K562 (cell line): ENCODE results near the gene SLC20A1. TPM values are rescaled to one million over a fixed set of nuclear protein-coding genes. Genes with fewer than 3 reads are reported as not detected.

Experiments used
- ATF2 ChIP-seq: sonication (generic); formaldehyde crosslinking; IDR thresholded peaks from 2 replicates; pipeline ENCODE4 v1.8.1; 2022; ENCODE audit warnings: missing genetic modification reagents
- DNMT1 ChIP-seq: fragments of 450-650 bp; IDR thresholded peaks from 2 replicates; pipeline ENCODE4 v1.6.1; 2016; ENCODE audit warnings: antibody characterized with exemption, mild to moderate bottlenecking
- FOXO4 ChIP-seq: fragments of 450-650 bp; formaldehyde crosslinking; IDR thresholded peaks from 2 replicates; pipeline ENCODE4 v1.4.0; 2020; ENCODE audit warnings: mild to moderate bottlenecking, moderate library complexity
- GABPA ChIP-seq: fragments of 200-800 bp; sonication (Bioruptor generic); conservative IDR thresholded peaks from 2 replicates; pipeline ENCODE4 v1.6.1; 2016; ENCODE audit warnings: low read depth, missing genetic modification characterization, missing compliant biosample characterization
- HOMEZ ChIP-seq: fragments of 250-450 bp; sonication (Bioruptor Pico); IDR thresholded peaks from 2 replicates; pipeline ENCODE4 v1.4.0; 2020; ENCODE audit warnings: mild to moderate bottlenecking, moderate library complexity
- KDM4B ChIP-seq, 2 experiments: fragments of 450-650 bp in 1 of 2; sonication (generic) in 1 of 2; IDR thresholded peaks; 2 replicates each; pipeline ENCODE4 v1.6.1; 2016 to 2017; ENCODE audit warnings: borderline replicate concordance in 2 of 2, antibody characterized with exemption in 1 of 2, low read depth in 1 of 2, mild to moderate bottlenecking in 1 of 2
- KLF6 ChIP-seq: fragments of 250-450 bp; sonication (Bioruptor Pico); IDR thresholded peaks from 2 replicates; pipeline ENCODE4 v1.4.0; 2020; ENCODE audit warnings: mild to moderate bottlenecking, moderate library complexity, borderline replicate concordance
- MTA3 ChIP-seq: fragments of 450-650 bp; formaldehyde crosslinking; IDR thresholded peaks from 2 replicates; pipeline ENCODE4 v1.6.1; 2017; ENCODE audit warnings: mild to moderate bottlenecking, borderline replicate concordance
- NCOA6 ChIP-seq: fragments of 450-650 bp; IDR thresholded peaks from 2 replicates; pipeline ENCODE4 v1.6.1; 2017; ENCODE audit warnings: mild to moderate bottlenecking
- NEUROD1 ChIP-seq: fragments of 150-350 bp; IDR thresholded peaks from 2 replicates; pipeline ENCODE4 v1.6.1; 2014; ENCODE audit warnings: borderline replicate concordance, low read length, low read depth; ENCODE audit not compliant: partially characterized antibody
- PYGO2 ChIP-seq: fragments of 450-650 bp; IDR thresholded peaks from 2 replicates; pipeline ENCODE4 v1.6.1; 2016; ENCODE audit warnings: mild to moderate bottlenecking, missing genetic modification characterization, moderate library complexity, missing compliant biosample characterization
- SMAD1 ChIP-seq: fragments of 150-350 bp; IDR thresholded peaks from 2 replicates; pipeline ENCODE4 v1.6.1; 2014; ENCODE audit warnings: low read length, low read depth; ENCODE audit not compliant: partially characterized antibody
- SNIP1 ChIP-seq: fragments of 450-650 bp; IDR thresholded peaks from 2 replicates; pipeline ENCODE4 v1.7.1; 2017; ENCODE audit warnings: low read depth, mild to moderate bottlenecking
- SNRNP70 ChIP-seq: fragments of 200-400 bp; formaldehyde crosslinking; optimal IDR thresholded peaks from 2 replicates; pipeline ENCODE3; 2017; ENCODE audit warnings: low read depth, low read length
- SRSF1 ChIP-seq: fragments of 200-400 bp; formaldehyde crosslinking; IDR thresholded peaks from 2 replicates; pipeline ENCODE4 v1.6.1; 2017; ENCODE audit warnings: mild to moderate bottlenecking, low read depth, low read length, moderate library complexity
- TCF3 ChIP-seq: sonication (generic); formaldehyde crosslinking; IDR thresholded peaks from 2 replicates; pipeline ENCODE4 v1.4.0; 2020; ENCODE audit warnings: mild to moderate bottlenecking, missing genetic modification reagents
- TEAD4 ChIP-seq, 2 experiments: sonication (generic) in 1 of 2; formaldehyde crosslinking in 1 of 2; IDR thresholded peaks; 2 replicates each; pipeline versions ENCODE4 v1.6.1 to v1.8.0; 2012 to 2022; ENCODE audit warnings: borderline replicate concordance in 1 of 2, inconsistent platforms in 1 of 2, low read length in 1 of 2, mild to moderate bottlenecking in 1 of 2, missing genetic modification reagents in 1 of 2
- TRIM24 ChIP-seq, 2 experiments: fragments of 450-650 bp; IDR thresholded peaks; 2 replicates each; pipeline ENCODE4 v1.6.1; 2016
- XRCC4 ChIP-seq: IDR thresholded peaks from one replicate; pipeline ENCODE4 v1.6.1; 2011; ENCODE audit not compliant: insufficient read depth, insufficient read length; ENCODE audit errors: extremely low read depth
- ZBTB12 ChIP-seq: fragments of 250-450 bp; sonication (Bioruptor Pico); IDR thresholded peaks from 2 replicates; pipeline ENCODE4 v1.4.0; 2020
- ZC3H8 ChIP-seq: fragments of 450-650 bp; IDR thresholded peaks from 2 replicates; pipeline ENCODE4 v1.6.1; 2017
- ZFPM2 ChIP-seq: fragments of 250-450 bp; sonication (Bioruptor Pico); IDR thresholded peaks from 2 replicates; pipeline ENCODE4 v1.5.1; 2022; ENCODE audit warnings: mild to moderate bottlenecking
- ZKSCAN8 ChIP-seq: fragments of 200-800 bp; sonication (Bioruptor generic); IDR thresholded peaks from 2 replicates; pipeline ENCODE4 v1.6.1; 2016; ENCODE audit warnings: missing genetic modification characterization, missing compliant biosample characterization
- ZNF174 ChIP-seq: fragments of 250-450 bp; sonication (Bioruptor Pico); IDR thresholded peaks from 2 replicates; pipeline ENCODE4 v1.4.0; 2020; ENCODE audit warnings: mild to moderate bottlenecking
- polyA plus RNA-seq, 8 experiments: library from polyadenylated mRNA; depleted of rRNA in 4 of 8; stranded (reverse) in 5 of 8; unstranded in 3 of 8; fragments of >200 nt; fragmentation: Nextera tagmentation in 2 of 8; fragmentation: Illumina TruSeq in 1 of 8; extraction: Ambion mirVana in 2 of 8; extraction: Trizol in 1 of 8; gene quantifications; 2 replicates each; pipeline versions ENCODE4 v1.2.1 to v1.2.3, GENCODE V29; 2011 to 2014; ENCODE audit warnings: inconsistent platforms in 1 of 8, missing spikeins in 1 of 8
- total RNA-seq, 7 experiments: library from RNA; depleted of rRNA in 6 of 7; stranded (reverse); fragments of >200 nt in 6 of 7; fragmentation: Illumina TruSeq in 2 of 7; extraction: Trizol in 2 of 7; gene quantifications; 2 replicates each; pipeline versions ENCODE4 v1.2.1 to v1.2.3, GENCODE V29; 2011 to 2021; ENCODE audit warnings: low replicate concordance in 1 of 7

The SLC20A1 gene
- total and polyA plus RNA-seq, 9 of the 15 experiments (the other 6 are each of a cell fraction or from before 2014, with no cell fraction given), result 53.8 to 150 (median 74.7) TPM

- TF ChIP-seq TEAD4 (IDR thresholded peaks at IDR 0.05; ENCODE audit: low read length) (peak; percentile 76), TEAD4 (CRISPR knock-in tag; IDR thresholded peaks at IDR 0.05; ENCODE audit: borderline replicate concordance) (no peak), ZC3H8 (no peak), ZFPM2 (CRISPR knock-in tag) (no peak), SNRNP70 (no peak), KLF6 (CRISPR knock-in tag) (no peak), ZKSCAN8 (CRISPR knock-in tag) (no peak), ATF2 (CRISPR knock-in tag) (no peak), TRIM24 (IDR thresholded peaks at IDR 0.05) (no peak), XRCC4 (no peak), DNMT1 (no peak), HOMEZ (CRISPR knock-in tag) (no peak), SMAD1 (no peak), KDM4B (IDR thresholded peaks at IDR 0.05; ENCODE audit: borderline replicate concordance in 2 of 2, low read depth in 1 of 2) (no peak), SRSF1 (no peak), ZNF174 (CRISPR knock-in tag) (no peak), ZBTB12 (CRISPR knock-in tag) (no peak), FOXO4 (CRISPR knock-in tag) (no peak), NEUROD1 (peak; percentile 48), TCF3 (peak; percentile 29; the same call in 1 of the 2 replicates), GABPA (tag) (no peak), PYGO2 (tag) (no peak), SNIP1 (no peak), NCOA6 (no peak), MTA3 (0 out of 2 replicates have a peak, but pooled peaks have one; percentile 59)
Measured at GRCh38 chr2:112712903-112713584, 67.3 kb downstream of the SLC20A1 start (continued).
